IMR-90 (cell line): ENCODE data around the gene RSPO4. TPM values are rescaled to one million over a fixed set of nuclear protein-coding genes. Genes with fewer than 3 reads are reported as not detected.

ENCODE experiments used
- ATAC-seq: fragments of 200-7000 bp; cut with Tn5 transposase; 2 replicates; pipeline ENCODE4 v1.9.1; 2020; ENCODE audit warnings: low read depth, mild to moderate bottlenecking, moderate library complexity
- BruUV-seq: library from RNA; stranded (reverse); fragments of 400-500 nt; replicated peaks from 2 replicates; lab custom pipeline; 2021; lab: Mats Ljungman, UMichigan
- CTCF ChIA-PET: fragments of 300-600 bp; formaldehyde crosslinking; extraction: SDS; loops from one replicate; lab custom pipeline; 2021; ENCODE audit warnings: antibody characterized with exemption; lab: Yijun Ruan, JAX
- POLR2A ChIA-PET: fragments of 300-600 bp; sonication (Branson Sonifier 250); formaldehyde crosslinking; loops from one replicate; lab custom pipeline; 2022; ENCODE audit warnings: antibody characterized with exemption; ENCODE audit not compliant: unreplicated experiment; lab: Charles Lee
- DNase-seq: peaks from one replicate; pipeline ENCODE4 v3.0.0; 2013
- H2AFZ ChIP-seq: replicated peaks from 2 replicates; pipeline ENCODE3; 2013; ENCODE audit warnings: low read length, mild to moderate bottlenecking; ENCODE audit not compliant: poor library complexity
- H2AK5ac ChIP-seq: 2 replicates; pipeline ENCODE4 v1.6.1; 2013; ENCODE audit warnings: low read depth, low read length, inconsistent platforms
- H2AK9ac ChIP-seq: replicated peaks from 2 replicates; pipeline ENCODE3; 2013; ENCODE audit warnings: mild to moderate bottlenecking, low read depth, low read length, moderate library complexity; ENCODE audit not compliant: poor library complexity
- H2BK120ac ChIP-seq: 2 replicates; pipeline ENCODE4 v1.6.1; 2013; ENCODE audit warnings: low read depth, low read length, inconsistent platforms
- H2BK15ac ChIP-seq: 3 replicates; pipeline ENCODE4 v1.6.1; 2013; ENCODE audit warnings: low read depth, low read length, inconsistent platforms
- H2BK20ac ChIP-seq: 2 replicates; pipeline ENCODE4 v1.6.1; 2013; ENCODE audit warnings: low read depth, mild to moderate bottlenecking, inconsistent platforms, low read length, moderate library complexity
- H2BK5ac ChIP-seq: 2 replicates; pipeline ENCODE4 v1.6.1; 2013; ENCODE audit warnings: mild to moderate bottlenecking, low read depth, low read length, inconsistent platforms; ENCODE audit not compliant: poor library complexity, severe bottlenecking
- H3K14ac ChIP-seq: replicated peaks from 2 replicates; pipeline ENCODE4 v1.6.1; 2013; ENCODE audit warnings: low read depth, low read length, inconsistent platforms
- H3K18ac ChIP-seq: 2 replicates; pipeline ENCODE4 v1.6.1; 2013; ENCODE audit warnings: low read depth, low read length, control low read depth
- H3K23ac ChIP-seq: 2 replicates; pipeline ENCODE4 v1.6.1; 2013; ENCODE audit warnings: low read depth, low read length, inconsistent platforms
- H3K27ac ChIP-seq: 2 replicates; pipeline ENCODE4 v1.5.1; 2013; ENCODE audit warnings: mild to moderate bottlenecking, control low read depth, low read length; ENCODE audit not compliant: insufficient read depth
- H3K27me3 ChIP-seq: 2 replicates; pipeline ENCODE4 v1.6.1; 2013; ENCODE audit warnings: low read length; ENCODE audit not compliant: control insufficient read depth, insufficient read depth
- H3K36me3 ChIP-seq: 2 replicates; pipeline ENCODE4 v1.6.1; 2013; ENCODE audit warnings: low read length, mixed read lengths; ENCODE audit not compliant: control insufficient read depth, insufficient read depth
- H3K4ac ChIP-seq: 2 replicates; pipeline ENCODE4 v1.6.1; 2013; ENCODE audit warnings: low read depth, low read length, inconsistent platforms
- H3K4me1 ChIP-seq: 2 replicates; pipeline ENCODE4 v1.6.1; 2013; ENCODE audit warnings: low read length, mixed read lengths; ENCODE audit not compliant: control insufficient read depth, insufficient read depth
- H3K4me2 ChIP-seq: 2 replicates; pipeline ENCODE4 v1.6.1; 2013; ENCODE audit warnings: low read depth, mild to moderate bottlenecking, control low read depth, low read length, moderate library complexity
- H3K4me3 ChIP-seq: 2 replicates; pipeline ENCODE4 v1.5.1; 2013; ENCODE audit warnings: low read depth, mild to moderate bottlenecking, control low read depth, low read length, moderate library complexity; ENCODE audit not compliant: insufficient read depth
- H3K56ac ChIP-seq: 2 replicates; pipeline ENCODE4 v1.6.1; 2013; ENCODE audit warnings: low read length, inconsistent platforms; ENCODE audit not compliant: insufficient read depth; ENCODE audit errors: extremely low read depth
- H3K79me1 ChIP-seq, 2 experiments: 2 replicates each; pipeline ENCODE4 v1.6.1; 2013; ENCODE audit warnings: low read length in 2 of 2, inconsistent platforms in 1 of 2, low read depth in 1 of 2
- H3K9ac ChIP-seq: 2 replicates; pipeline ENCODE4 v1.6.1; 2013; ENCODE audit warnings: low read depth, low read length, control low read depth
- H3K9me1 ChIP-seq: 2 replicates; pipeline ENCODE4 v1.6.1; 2013; ENCODE audit warnings: low read length, inconsistent platforms; ENCODE audit not compliant: insufficient read depth
- H3K9me3 ChIP-seq: 2 replicates; pipeline ENCODE4 v1.6.1; 2013; ENCODE audit warnings: low read length; ENCODE audit not compliant: control insufficient read depth, insufficient read depth
- H4K20me1 ChIP-seq: 2 replicates; pipeline ENCODE4 v1.6.1; 2013; ENCODE audit warnings: low read length, inconsistent platforms; ENCODE audit not compliant: insufficient read depth
- H4K5ac ChIP-seq: 2 replicates; pipeline ENCODE4 v1.6.1; 2013; ENCODE audit warnings: mild to moderate bottlenecking, low read depth, low read length, control low read depth
- H4K8ac ChIP-seq, 2 experiments: 2 replicates each; pipeline ENCODE4 v1.6.1; 2013; ENCODE audit warnings: low read depth in 2 of 2, low read length in 2 of 2, control low read depth in 1 of 2, inconsistent platforms in 1 of 2
- H4K91ac ChIP-seq: 2 replicates; pipeline ENCODE4 v1.6.1; 2013; ENCODE audit warnings: low read depth, low read length, inconsistent platforms; ENCODE audit not compliant: insufficient read depth
- FOS ChIP-seq: fragments of 150-350 bp; IDR thresholded peaks from 2 replicates; pipeline ENCODE4 v1.6.1; 2016; ENCODE audit warnings: low read depth, low read length
- MXI1 ChIP-seq: IDR thresholded peaks from 2 replicates; pipeline ENCODE4 v1.6.1; 2012; ENCODE audit warnings: low read depth, mild to moderate bottlenecking, low read length, moderate library complexity, borderline replicate concordance
- POLR2A ChIP-seq: IDR thresholded peaks from 2 replicates; pipeline ENCODE4 v1.6.1; 2012; ENCODE audit warnings: mild to moderate bottlenecking, low read depth, low read length
- USF2 ChIP-seq: fragments of 150-350 bp; IDR thresholded peaks from 2 replicates; pipeline ENCODE4 v1.6.1; 2017; ENCODE audit warnings: mild to moderate bottlenecking, antibody characterized with exemption, low read length, low read depth
- WGBS, 2 experiments: methylation state at CpG; one replicate each; pipeline versions ENCODE4 v1.1.5 to v1.1.7; 2013; ENCODE audit warnings: missing lambda C conversion rate in 2 of 2; ENCODE audit not compliant: insufficient read length in 1 of 2; ENCODE audit errors: extremely low coverage in 2 of 2; 5-methylcytosine and 5-hydroxymethylcytosine counted together
- dilution Hi-C: fragments of 300-500 bp; cut with HindIII; formaldehyde crosslinking; loops from one replicate; pipeline ENCODE4 v1.14.3; 2018; ENCODE audit warnings: low sequenced_read_pairs; ENCODE audit not compliant: unreplicated experiment
- in situ Hi-C: fragments of 300-500 bp; cut with MboI; formaldehyde crosslinking; loops from 3 replicates; pipeline ENCODE4 v1.14.3; 2019; ENCODE audit warnings: low sequenced_read_pairs, inconsistent platforms, mixed read lengths
- intact Hi-C: fragments of 100-400 bp; cut with micrococcal nuclease; formaldehyde crosslinking; loops from 2 replicates; pipeline ENCODE4 v1.10.0; 2022
- polyA plus RNA-seq, 3 experiments: library from polyadenylated mRNA; depleted of rRNA; stranded (reverse); fragments of >200 nt; gene quantifications; 2 replicates each; pipeline ENCODE4 v1.2.3, GENCODE V29; 2012; ENCODE audit warnings: low replicate concordance in 1 of 3
- total RNA-seq: library from RNA; depleted of rRNA; stranded (reverse); fragments of >200 nt; gene quantifications from 2 replicates; pipeline ENCODE4 v1.2.3, GENCODE V29; 2012

Gene RSPO4
- total and polyA plus RNA-seq, 2 of the 4 experiments (the other 2 are of a cell fraction): not detected

- WGBS, 2 experiments: no CpG with 5 or more reads among the region's 7 CpGs
- Histone ChIP-seq H2BK5ac (no peak overlapping the region), H3K14ac (no peak overlapping the region), H3K27me3 (no peaks in the 10 kb centered on the region; the same call in 1 of the 2 replicates), H3K23ac (no peak overlapping the region), H3K9ac (no peak overlapping the region), H4K8ac (no peak overlapping the region), H3K9me3 (no peaks in the 10 kb centered on the region), H2BK120ac (no peak overlapping the region), H2AK5ac (no peak overlapping the region), H3K4ac (no peak overlapping the region), H4K91ac (no peak overlapping the region), H3K9me1 (no peaks in the 10 kb centered on the region), H3K79me1 (no peaks in the 10 kb centered on the region), H2BK20ac (no peak overlapping the region), H3K4me1 (no peaks in the 10 kb centered on the region), H3K27ac (no peak overlapping the region), H4K5ac (no peak overlapping the region), H4K20me1 (no peaks in the 10 kb centered on the region), H2AK9ac (no peak overlapping the region), H3K4me2 (no peak overlapping the region), H2BK15ac (no peak overlapping the region), H3K4me3 (no peak overlapping the region), H3K36me3 (no peaks in the 10 kb centered on the region), H3K56ac (no peak overlapping the region), H3K18ac (no peak overlapping the region), H2AFZ (no peak overlapping the region)
- DNase-seq: no peak
- dilution Hi-C loops (no loop called here), intact Hi-C loops (no loop called here), in situ Hi-C loops (no loop called here)
- POLR2A ChIA-PET: no interaction called here
- BruUV-seq: no TSS peak
- ATAC-seq: no peak
- no peak for TF ChIP-seq POLR2A
- no peak for TF ChIP-seq USF2
- TF ChIP-seq MXI1: no peak
- no peak for TF ChIP-seq FOS
- CTCF ChIA-PET: no interaction called here
Observed at GRCh38 chr20:1041845-1042390, 39.8 kb upstream of the RSPO4 start.
